Activated CD4-positive, alpha-beta memory T cell treated with anti-CD3 and anti-CD28 coated beads for 36 hours (primary cell): Measurements from ENCODE around the gene UBAC2. TPM values are rescaled to one million over a fixed set of nuclear protein-coding genes. Genes with fewer than 3 reads are reported as not detected.
"Not testable (repeated sequence)": the region's sequence is repeated elsewhere in the genome, so short reads cannot be mapped to it uniquely, and the experiment has no call there.

Source experiments
- CTCF ChIA-PET: fragments of 350-600 bp; sonication (Branson Sonifier 250); formaldehyde crosslinking; loops from one replicate; lab custom pipeline; 2021; ENCODE audit warnings: antibody characterized with exemption, inconsistent platforms; lab: Charles Lee
- POLR2A ChIA-PET: fragments of 350-600 bp; sonication (Branson Sonifier 250); formaldehyde crosslinking; loops from one replicate; lab custom pipeline; 2021; ENCODE audit warnings: antibody characterized with exemption; lab: Charles Lee
- DNase-seq: peaks from one replicate; pipeline ENCODE4 v3.0.0-alpha.2; 2020
- H3K27ac Mint-ChIP-seq: one replicate; pipeline ENCODE4 v1.8.0; 2021; ENCODE audit warnings: mixed read lengths
- H3K27me3 Mint-ChIP-seq: one replicate; pipeline ENCODE4 v1.8.0; 2021; ENCODE audit warnings: mixed read lengths
- H3K36me3 Mint-ChIP-seq: one replicate; pipeline ENCODE4 v1.8.0; 2021; ENCODE audit warnings: mixed read lengths
- H3K4me1 Mint-ChIP-seq: one replicate; pipeline ENCODE4 v1.8.0; 2021; ENCODE audit warnings: low read depth, mixed read lengths
- H3K4me3 Mint-ChIP-seq: one replicate; pipeline ENCODE4 v1.8.0; 2021; ENCODE audit warnings: mild to moderate bottlenecking, mixed read lengths
- H3K9me3 Mint-ChIP-seq: one replicate; pipeline ENCODE4 v1.8.0; 2021; ENCODE audit warnings: mixed read lengths
- intact Hi-C: fragments of 100-400 bp; cut with micrococcal nuclease; formaldehyde crosslinking; loops from one replicate; pipeline ENCODE4 v1.15.1; 2023
- total RNA-seq, 2 experiments: library from RNA; stranded (reverse); gene quantifications; one replicate each; pipeline ENCODE4 v1.2.3, GENCODE V29; 2021

UBAC2 gene
- total RNA-seq, 2 experiments from 2014 or later, result 51.8 to 54.5 TPM

DNA sequence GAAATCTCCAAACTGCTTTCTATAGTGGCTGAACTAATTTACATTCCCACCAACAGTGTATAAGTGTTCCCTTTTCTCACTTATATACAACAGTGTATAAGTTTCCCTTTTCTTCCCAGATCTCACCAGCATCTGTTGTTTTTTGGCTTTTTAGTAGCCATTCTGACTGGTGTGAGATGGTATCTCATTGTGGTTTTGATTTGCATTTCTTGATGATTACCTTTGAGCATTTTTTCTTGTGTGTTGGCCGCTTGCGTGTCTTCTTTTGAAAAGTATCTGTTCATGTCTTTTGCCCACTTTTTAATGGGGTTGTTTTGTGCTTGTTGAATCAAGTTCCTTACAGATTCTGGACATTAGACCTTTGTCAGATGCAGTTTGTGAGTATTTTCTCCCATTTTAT lies 49.0 kb downstream of the UBAC2 start:
- Mint-ChIP-seq H3K4me1 (peaks cover 34% of the 10 kb centered on the region), H3K36me3 (peaks cover 40% of the 10 kb centered on the region)
- POLR2A ChIA-PET, H3K27me3 Mint-ChIP-seq, H3K9me3 Mint-ChIP-seq, DNase-seq, H3K27ac Mint-ChIP-seq, H3K4me3 Mint-ChIP-seq, CTCF ChIA-PET: not testable (repeated sequence)
- intact Hi-C loops, result loop anchor here (1.0 kb wide), 1 partner anchor 9 kb away; the partner anchor contains the start of gene GPR18

DNA sequence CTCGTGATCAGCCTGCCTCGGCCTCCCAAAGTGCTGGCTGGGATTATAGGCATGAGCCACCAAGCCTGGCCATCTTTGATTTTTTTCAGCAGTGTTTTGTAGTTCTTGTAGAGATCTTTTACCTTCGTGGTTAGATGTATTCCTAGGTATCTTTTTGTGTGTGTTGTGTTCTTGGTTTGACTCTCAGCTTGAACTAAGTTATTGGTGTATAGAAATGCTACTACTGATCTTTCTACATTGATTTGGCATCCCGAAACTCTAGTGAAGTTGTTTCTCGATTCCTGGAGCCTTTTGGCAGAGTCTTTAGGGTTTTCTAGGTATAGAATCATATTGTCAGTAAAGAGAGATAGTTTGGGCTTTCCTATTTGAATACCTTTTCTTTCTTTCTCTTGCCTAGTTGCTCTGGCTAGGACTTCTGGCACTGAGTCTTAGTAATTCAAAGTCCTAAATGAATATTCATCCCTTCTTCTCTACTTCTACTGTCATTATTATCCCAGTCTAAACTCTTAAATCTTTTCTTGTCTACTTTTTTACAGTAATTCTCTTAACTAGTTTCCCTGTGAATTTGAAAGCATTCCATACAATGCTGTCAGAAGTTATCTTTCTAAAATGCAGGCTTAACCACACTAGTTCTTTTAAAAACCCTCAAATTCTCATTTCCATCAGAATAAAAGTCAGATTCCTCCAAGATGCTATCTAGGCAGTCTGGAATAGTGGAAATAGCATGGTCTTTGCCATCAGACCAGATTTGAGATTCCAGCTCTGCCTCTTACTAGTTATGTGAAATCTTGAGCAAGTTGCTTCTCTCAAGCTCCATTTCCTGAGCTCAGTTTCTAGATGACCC lies 50.5 kb downstream of the UBAC2 start:
- H3K4me1 Mint-ChIP-seq, result peaks cover 48% of the 10 kb centered on the region

DNA sequence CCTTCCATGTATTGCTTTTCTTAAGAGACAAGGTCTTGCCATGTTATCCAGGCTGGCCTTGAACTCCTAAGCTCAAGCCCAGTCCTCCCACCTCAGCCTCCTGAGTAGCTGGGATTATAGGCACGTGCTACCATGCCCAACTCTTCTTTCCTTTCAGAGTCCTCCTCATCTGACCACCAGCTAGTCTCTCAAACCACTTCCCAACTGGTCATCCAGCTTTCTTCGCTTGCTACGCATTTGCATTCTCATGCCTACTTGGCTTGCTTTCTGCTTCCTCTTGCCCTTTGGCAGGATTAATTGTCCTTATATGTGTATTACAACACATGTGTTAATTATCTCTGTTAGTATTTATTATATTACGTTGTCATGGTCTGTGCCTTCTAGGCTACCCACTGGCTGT lies 51.3 kb downstream of the UBAC2 start:
- no peak overlapping the region for H3K4me3 Mint-ChIP-seq
- CTCF ChIA-PET, result interaction anchor here (0.7 to 1.9 kb wide), 5 partner anchors 14 to 359 kb away, joined by 3 to 5 read pairs (median 3); partner anchors contain the start of gene UBAC2
- DNase-seq, result no peak
- intact Hi-C loops, result loop anchor here (1.0 kb wide), 1 partner anchor 31 kb away; no protein-coding TSS in a partner anchor
- peaks cover 8% of the 10 kb centered on the region for H3K9me3 Mint-ChIP-seq
- H3K36me3 Mint-ChIP-seq, result peaks cover 50% of the 10 kb centered on the region
- POLR2A ChIA-PET, result interaction anchor here (1.7 kb wide), 1 partner anchor 47 kb away, joined by 6 read pairs; no protein-coding TSS in a partner anchor
- H3K27me3 Mint-ChIP-seq, result no peaks in the 10 kb centered on the region
- peaks cover 54% of the 10 kb centered on the region for H3K4me1 Mint-ChIP-seq
- peak overlapping the region; percentile 68 for H3K27ac Mint-ChIP-seq

More for the DNA sequence above, 50.5 kb downstream of the UBAC2 start:
- Mint-ChIP-seq H3K27me3 (no peaks in the 10 kb centered on the region), H3K27ac (peak overlapping the region; percentile 68), H3K4me3 (no peak overlapping the region), H3K9me3 (peaks cover 8% of the 10 kb centered on the region), H3K36me3 (peaks cover 50% of the 10 kb centered on the region)
- DNase-seq, result no peak
- intact Hi-C loops, result loop anchor here (1.0 kb wide), 1 partner anchor 30 kb away; no protein-coding TSS in a partner anchor
- POLR2A ChIA-PET, result interaction anchor here (0.9 to 1.7 kb wide), 3 partner anchors 15 to 46 kb away, joined by 3 to 6 read pairs (median 5); no protein-coding TSS in a partner anchor
- CTCF ChIA-PET, result interaction anchor here (0.7 to 1.9 kb wide), 6 partner anchors 15 to 360 kb away, joined by 3 to 5 read pairs (median 3); partner anchors contain the start of gene UBAC2

DNA sequence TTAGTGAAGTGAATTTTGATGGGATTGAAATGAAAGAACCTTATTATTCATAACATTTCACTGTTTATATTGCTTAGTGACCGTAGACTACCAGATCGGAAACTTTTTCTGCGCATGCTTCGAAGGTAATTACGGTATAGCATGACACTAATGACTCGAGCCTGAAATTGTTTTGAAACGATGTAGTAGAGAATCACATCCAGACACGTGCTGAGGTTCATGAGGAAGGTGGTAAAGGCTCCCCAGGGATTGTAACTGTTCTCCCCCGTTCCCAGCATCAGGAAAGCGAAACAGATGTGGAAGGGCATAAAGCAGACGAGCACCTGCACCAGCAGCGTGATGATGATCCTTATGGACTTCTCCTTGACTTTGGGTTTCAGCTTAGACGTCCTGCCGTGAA lies 54.2 kb downstream of the UBAC2 start:
- Mint-ChIP-seq H3K36me3 (peaks cover 42% of the 10 kb centered on the region), H3K4me1 (peaks cover 72% of the 10 kb centered on the region), H3K4me3 (peak overlapping the region; percentile 5), H3K9me3 (no peaks in the 10 kb centered on the region), H3K27me3 (no peaks in the 10 kb centered on the region), H3K27ac (peak overlapping the region; percentile 44)
- POLR2A ChIA-PET, result interaction anchor here (1.1 kb wide), 1 partner anchor 27 kb away, joined by 3 read pairs; no protein-coding TSS in a partner anchor
- DNase-seq, result no peak
- CTCF ChIA-PET, result interaction anchor here (0.7 to 1.9 kb wide), 6 partner anchors 10 to 340 kb away, joined by 3 to 13 read pairs (median 6); no protein-coding TSS in a partner anchor
- intact Hi-C loops, result loop anchor here (5.0 kb wide), 1 partner anchor 203 kb away; no protein-coding TSS in a partner anchor

DNA sequence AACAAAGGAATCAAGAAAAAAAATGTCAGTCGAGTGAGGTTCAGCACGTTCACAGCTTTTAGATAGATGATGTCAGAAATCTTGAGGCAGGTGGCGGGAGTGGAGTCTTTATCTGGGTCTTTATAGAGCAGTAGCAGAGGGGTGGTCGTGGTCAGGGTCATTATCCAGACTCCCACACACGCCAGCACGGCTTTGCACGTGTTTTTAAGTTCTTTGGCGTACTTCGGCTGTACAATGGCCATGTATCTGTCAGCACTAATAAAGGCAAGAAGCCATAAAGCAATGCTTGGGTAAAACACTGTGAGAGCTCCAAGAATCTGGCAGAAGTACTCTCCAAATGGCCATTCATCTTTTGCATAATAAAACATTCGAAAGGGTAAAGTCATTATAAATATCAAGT lies 54.6 kb downstream of the UBAC2 start:
- Mint-ChIP-seq H3K27ac (peak overlapping the region; percentile 44), H3K27me3 (no peaks in the 10 kb centered on the region), H3K4me3 (peak overlapping the region; percentile 5), H3K9me3 (no peaks in the 10 kb centered on the region), H3K4me1 (peaks cover 72% of the 10 kb centered on the region), H3K36me3 (peaks cover 41% of the 10 kb centered on the region)
- CTCF ChIA-PET, result interaction anchor here (0.7 to 3.8 kb wide), 7 partner anchors 9 to 340 kb away, joined by 3 to 38 read pairs (median 8); no protein-coding TSS in a partner anchor
- POLR2A ChIA-PET, result interaction anchor here (1.1 to 1.4 kb wide), 2 partner anchors 27 to 55 kb away, joined by 3 to 8 read pairs; partner anchors contain the start of gene UBAC2
- DNase-seq, result no peak
- intact Hi-C loops, result loop anchor here (5.0 kb wide), 1 partner anchor 203 kb away; no protein-coding TSS in a partner anchor

DNA sequence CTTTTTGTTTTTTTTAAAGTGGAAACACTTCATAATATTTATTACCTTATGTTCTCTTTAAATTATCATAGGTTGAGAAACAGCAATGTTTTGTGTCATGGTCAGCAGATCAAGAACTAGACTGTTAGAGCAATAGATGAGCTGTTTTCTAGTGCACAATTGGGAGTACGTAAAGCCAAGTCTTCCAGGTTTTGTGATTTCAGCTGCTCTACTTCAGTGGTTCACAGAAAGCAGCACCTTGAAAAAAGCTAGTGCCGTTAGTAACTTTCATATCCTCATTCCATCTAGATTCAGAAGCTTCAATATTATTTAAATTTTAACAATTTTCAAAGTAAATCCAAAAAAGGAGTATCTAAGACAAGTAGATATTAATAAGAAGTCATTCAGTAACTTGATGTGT lies 55.6 kb downstream of the UBAC2 start:
- Mint-ChIP-seq H3K9me3 (no peaks in the 10 kb centered on the region), H3K4me1 (peaks cover 72% of the 10 kb centered on the region), H3K27me3 (no peaks in the 10 kb centered on the region), H3K36me3 (peaks cover 37% of the 10 kb centered on the region), H3K27ac (peak overlapping the region; percentile 73), H3K4me3 (peak overlapping the region; percentile 62)
- ChIA-PET CTCF (interaction anchor here (0.7 to 3.8 kb wide), 9 partner anchors 8 to 211 kb away, joined by 3 to 38 read pairs (median 8); no protein-coding TSS in a partner anchor), POLR2A (interaction anchor here (0.6 to 1.6 kb wide), 5 partner anchors 40 to 58 kb away, joined by 3 to 8 read pairs (median 4); partner anchors contain the start of gene UBAC2)
- DNase-seq, result no peak
- intact Hi-C loops, result loop anchor here (5.0 kb wide), 1 partner anchor 204 kb away; no protein-coding TSS in a partner anchor

DNA sequence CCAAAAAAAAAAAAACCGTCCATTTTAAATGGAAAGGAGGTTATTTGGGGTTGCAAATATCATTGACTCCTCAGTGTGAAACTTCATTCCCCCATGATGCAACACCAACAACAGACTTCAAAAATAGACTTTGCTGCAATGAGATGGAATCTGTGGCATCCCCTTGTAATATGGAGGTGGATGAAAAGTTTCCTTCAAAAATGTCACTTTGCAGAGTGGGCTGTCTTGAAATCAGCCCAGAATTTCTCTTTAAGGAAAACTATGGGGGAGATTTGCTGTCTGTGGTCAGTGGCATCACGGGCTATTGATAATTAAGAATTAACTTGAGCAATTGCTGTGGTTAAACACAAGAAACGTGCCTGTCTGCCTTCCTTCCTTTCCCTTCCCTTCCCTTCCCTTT lies 56.1 kb downstream of the UBAC2 start:
- Mint-ChIP-seq H3K27me3 (no peaks in the 10 kb centered on the region), H3K27ac (peak overlapping the region; percentile 73), H3K4me3 (peak overlapping the region; percentile 62), H3K9me3 (no peaks in the 10 kb centered on the region), H3K36me3 (peaks cover 33% of the 10 kb centered on the region), H3K4me1 (peaks cover 71% of the 10 kb centered on the region)
- no peak for DNase-seq
- intact Hi-C loops, result loop anchor here (5.0 kb wide), 1 partner anchor 204 kb away; no protein-coding TSS in a partner anchor
- ChIA-PET CTCF (interaction anchor here (0.9 to 3.8 kb wide), 5 partner anchors 9 to 210 kb away, joined by 3 to 38 read pairs (median 13); no protein-coding TSS in a partner anchor), POLR2A (interaction anchor here (1.1 to 2.1 kb wide), 6 partner anchors 40 to 56 kb away, joined by 3 to 22 read pairs (median 6); partner anchors contain the start of gene UBAC2)

DNA sequence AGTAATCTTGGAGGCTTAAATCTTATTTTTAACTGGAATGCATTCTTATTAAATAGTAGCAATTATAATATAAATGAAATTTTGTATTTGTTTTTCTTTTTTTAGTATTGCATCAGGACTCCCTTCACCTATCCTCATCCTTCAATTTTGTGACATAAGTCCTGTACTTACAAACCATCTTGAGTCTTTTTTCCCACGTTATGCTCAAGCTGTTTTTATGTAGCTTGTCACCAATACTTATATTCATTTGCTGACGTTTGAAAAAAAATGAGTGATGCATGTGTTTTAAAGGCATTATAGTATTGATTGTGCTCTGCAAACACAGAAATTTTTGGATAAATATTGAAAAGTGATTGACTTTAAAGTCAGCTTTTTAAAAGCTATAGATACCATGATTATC lies 56.6 kb downstream of the UBAC2 start:
- H3K4me3 Mint-ChIP-seq, result peak overlapping the region; percentile 62
- H3K36me3 Mint-ChIP-seq, result peaks cover 30% of the 10 kb centered on the region
- ChIA-PET POLR2A (interaction anchor here (1.0 to 2.1 kb wide), 7 partner anchors 9 to 178 kb away, joined by 3 to 22 read pairs (median 4); partner anchors contain the start of gene UBAC2), CTCF (interaction anchor here (1.1 to 3.8 kb wide), 8 partner anchors 8 to 178 kb away, joined by 3 to 38 read pairs (median 6); no protein-coding TSS in a partner anchor)
- H3K27me3 Mint-ChIP-seq, result no peaks in the 10 kb centered on the region
- no peaks in the 10 kb centered on the region for H3K9me3 Mint-ChIP-seq
- no peak overlapping the region for H3K27ac Mint-ChIP-seq
- peaks cover 68% of the 10 kb centered on the region for H3K4me1 Mint-ChIP-seq
- intact Hi-C loops, result loop anchor here (5.0 kb wide), 1 partner anchor 205 kb away; no protein-coding TSS in a partner anchor
- no peak for DNase-seq

DNA sequence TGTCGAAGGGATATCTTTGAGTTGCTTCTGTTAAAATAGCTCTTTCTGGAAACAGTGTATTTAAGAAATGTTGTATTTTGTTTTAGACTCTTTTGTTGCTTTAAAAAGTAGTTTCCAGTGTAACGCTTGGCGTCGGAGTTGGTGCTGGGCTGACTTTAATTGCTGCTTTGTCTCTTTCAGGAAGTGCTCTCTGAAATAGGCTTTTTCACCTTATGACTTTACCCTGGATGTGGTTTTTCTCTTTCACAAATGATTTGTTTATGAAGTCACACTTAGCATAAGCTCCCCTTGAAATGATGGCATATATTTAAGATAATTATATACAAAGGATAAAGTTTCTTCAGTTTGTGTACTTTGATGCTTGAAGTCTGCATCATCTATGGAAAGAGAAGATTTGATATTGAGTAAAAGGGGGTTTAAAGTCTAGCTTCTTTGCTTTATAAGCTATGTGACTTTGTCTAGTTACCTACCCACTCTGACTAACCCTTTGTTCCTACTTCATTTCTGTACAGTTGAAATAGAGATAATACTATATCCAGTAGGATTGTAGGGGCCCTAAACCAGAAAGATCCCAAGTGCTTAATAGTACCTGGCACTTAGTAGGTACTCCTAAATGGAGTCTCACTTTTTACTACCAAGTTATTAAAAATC lies 57.7 kb downstream of the UBAC2 start, which contains the start of gene GPR18:
Gene GPR18 (minus strand): TSS at position 170 of the 651 bp plus-strand sequence. CDS start 2,507 bp downstream, outside the sequence.
- CTCF ChIA-PET, result interaction anchor here (0.6 to 3.8 kb wide), 15 partner anchors 11 to 389 kb away, joined by 3 to 38 read pairs (median 4); partner anchors contain the start of gene UBAC2

DNA sequence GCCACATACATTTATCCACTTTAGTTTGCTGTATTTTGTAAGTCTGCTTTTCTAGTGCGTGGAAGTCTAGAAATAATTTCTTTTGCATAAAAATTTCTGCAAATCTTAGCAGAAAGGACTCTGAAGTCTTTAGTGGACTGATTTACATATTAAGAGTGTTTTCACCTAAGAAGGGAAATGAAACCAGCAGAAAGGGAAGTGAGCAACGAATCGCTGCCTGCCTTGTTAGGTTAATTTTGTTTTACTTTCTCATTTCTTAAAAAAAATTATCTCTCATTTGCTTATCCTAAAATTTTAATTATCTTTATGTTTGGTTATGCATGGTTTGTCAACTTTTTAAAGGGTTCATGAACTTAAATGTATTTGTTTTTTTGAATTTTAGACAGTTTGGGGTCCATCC lies 58.3 kb downstream of the UBAC2 start:
- POLR2A ChIA-PET, result interaction anchor here (0.6 to 2.1 kb wide), 5 partner anchors 38 to 66 kb away, joined by 3 to 22 read pairs (median 5); partner anchors contain the start of gene UBAC2
- Mint-ChIP-seq H3K27me3 (no peaks in the 10 kb centered on the region), H3K9me3 (no peaks in the 10 kb centered on the region), H3K4me3 (peak overlapping the region; percentile 17), H3K36me3 (peaks cover 26% of the 10 kb centered on the region), H3K4me1 (peaks cover 78% of the 10 kb centered on the region), H3K27ac (peak overlapping the region; percentile 90)
- CTCF ChIA-PET, result interaction anchor here (1.0 to 3.8 kb wide), 11 partner anchors 10 to 389 kb away, joined by 3 to 38 read pairs (median 5); partner anchors contain the start of gene UBAC2
- DNase-seq, result no peak
- intact Hi-C loops, result loop anchor here (1.0 to 5.0 kb wide), 9 partner anchors 10 to 232 kb away; partner anchors contain the start of gene UBAC2

More for the DNA sequence above, 57.7 kb downstream of the UBAC2 start, which contains the start of gene GPR18:
- peak within 1 kb of the TSS; percentile 90 for H3K27ac Mint-ChIP-seq
- no peaks in the 10 kb centered on the region for H3K27me3 Mint-ChIP-seq
- DNase-seq, result peak; percentile 57
- intact Hi-C loops, result loop anchor here (1.0 to 5.0 kb wide), 9 partner anchors 9 to 232 kb away; partner anchors contain the start of gene UBAC2
- H3K4me1 Mint-ChIP-seq, result peaks cover 76% of the 10 kb centered on the region
- H3K36me3 Mint-ChIP-seq, result peaks cover 30% of the 10 kb centered on the region
- H3K9me3 Mint-ChIP-seq, result no peaks in the 10 kb centered on the region
- POLR2A ChIA-PET, result interaction anchor here (0.6 to 2.1 kb wide), 8 partner anchors 39 to 384 kb away, joined by 3 to 22 read pairs (median 4); partner anchors contain the start of gene UBAC2
- H3K4me3 Mint-ChIP-seq, result peak within 1 kb of the TSS; percentile 77
